Right lobe of liver (tissue), 4 donors: ENCODE measurements around the gene TMEM120B.

Experiments used
- POLR2A ChIP-seq: fragments of 450-650 bp; IDR thresholded peaks from one replicate; pipeline ENCODE4 v1.6.1; 2017; ENCODE audit warnings: antibody characterized with exemption, mild to moderate bottlenecking
- TF ChIP-seq, protein P1 (sequence below), 4 donors: fragments of 200-600 bp in 3 of 4; fragments of 450-650 bp in 1 of 4; IDR thresholded peaks; one replicate each; pipeline versions ENCODE4 v1.5.1 to v1.8.0; 2016 to 2022; ENCODE audit warnings: antibody characterized with exemption in 4 of 4, mild to moderate bottlenecking in 2 of 4
- donor health status: DM: no; HTN: no; CAD: no.
- donor health status: DM: no; HTN: no; CAD: no.
- donor health status: DM: no; HTN: yes; CAD: no.

DNA sequence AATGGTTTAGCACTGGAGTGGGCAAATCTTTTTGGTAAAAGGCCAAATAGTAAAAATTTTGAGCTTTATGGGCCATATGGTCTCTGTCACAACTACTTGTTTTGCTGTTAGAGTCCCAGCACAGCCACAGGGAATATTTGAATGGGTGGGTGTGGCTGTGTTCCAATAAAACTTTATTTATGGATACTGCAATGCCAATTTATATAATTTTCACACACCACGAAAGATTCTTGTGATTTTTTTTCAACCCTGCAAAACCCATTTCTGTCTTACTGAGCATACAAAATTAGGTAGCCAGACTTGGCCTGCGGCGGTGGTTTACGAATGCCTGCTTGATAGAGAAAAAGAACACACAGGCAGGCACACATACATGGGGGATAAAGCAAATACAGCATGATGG, 28.3 kb downstream of the TMEM120B start:
- TF ChIP-seq, protein P1, sequence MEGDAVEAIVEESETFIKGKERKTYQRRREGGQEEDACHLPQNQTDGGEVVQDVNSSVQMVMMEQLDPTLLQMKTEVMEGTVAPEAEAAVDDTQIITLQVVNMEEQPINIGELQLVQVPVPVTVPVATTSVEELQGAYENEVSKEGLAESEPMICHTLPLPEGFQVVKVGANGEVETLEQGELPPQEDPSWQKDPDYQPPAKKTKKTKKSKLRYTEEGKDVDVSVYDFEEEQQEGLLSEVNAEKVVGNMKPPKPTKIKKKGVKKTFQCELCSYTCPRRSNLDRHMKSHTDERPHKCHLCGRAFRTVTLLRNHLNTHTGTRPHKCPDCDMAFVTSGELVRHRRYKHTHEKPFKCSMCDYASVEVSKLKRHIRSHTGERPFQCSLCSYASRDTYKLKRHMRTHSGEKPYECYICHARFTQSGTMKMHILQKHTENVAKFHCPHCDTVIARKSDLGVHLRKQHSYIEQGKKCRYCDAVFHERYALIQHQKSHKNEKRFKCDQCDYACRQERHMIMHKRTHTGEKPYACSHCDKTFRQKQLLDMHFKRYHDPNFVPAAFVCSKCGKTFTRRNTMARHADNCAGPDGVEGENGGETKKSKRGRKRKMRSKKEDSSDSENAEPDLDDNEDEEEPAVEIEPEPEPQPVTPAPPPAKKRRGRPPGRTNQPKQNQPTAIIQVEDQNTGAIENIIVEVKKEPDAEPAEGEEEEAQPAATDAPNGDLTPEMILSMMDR (IDR thresholded peaks at IDR 0.05), result no peak
- TF ChIP-seq POLR2A, result no peak
